ENCODE measurements around the gene DGUOK. TPM values are rescaled to one million over a fixed set of nuclear protein-coding genes. Genes with fewer than 3 reads are reported as not detected.
A peak's percentile ranks its signal among the peaks of the same experiment; 100 is the strongest.
"Not testable (repeated sequence)": the region's sequence is repeated elsewhere in the genome, so short reads cannot be mapped to it uniquely, and the experiment has no call there.

Gene DGUOK
- total RNA-seq, 1 donor from 2014 or later: 44.9 TPM

DNA sequence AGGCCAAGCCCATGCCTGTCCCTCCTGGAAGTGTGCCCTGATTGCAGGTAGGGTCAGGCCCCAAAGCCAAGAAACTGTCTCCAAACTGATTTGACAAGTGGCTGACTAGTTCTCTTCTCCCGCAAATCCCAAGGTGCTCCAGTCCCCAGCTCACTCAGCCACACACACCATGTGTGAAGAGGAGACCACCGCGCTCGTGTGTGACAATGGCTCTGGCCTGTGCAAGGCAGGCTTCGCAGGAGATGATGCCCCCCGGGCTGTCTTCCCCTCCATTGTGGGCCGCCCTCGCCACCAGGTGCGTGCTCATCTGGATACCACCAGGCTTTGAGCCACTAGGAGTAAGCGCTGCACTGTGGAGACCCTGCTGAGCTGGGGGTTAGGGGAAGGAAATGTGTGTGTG, 25.5 kb upstream of the DGUOK start:
- DNase-seq: no peak

DNA sequence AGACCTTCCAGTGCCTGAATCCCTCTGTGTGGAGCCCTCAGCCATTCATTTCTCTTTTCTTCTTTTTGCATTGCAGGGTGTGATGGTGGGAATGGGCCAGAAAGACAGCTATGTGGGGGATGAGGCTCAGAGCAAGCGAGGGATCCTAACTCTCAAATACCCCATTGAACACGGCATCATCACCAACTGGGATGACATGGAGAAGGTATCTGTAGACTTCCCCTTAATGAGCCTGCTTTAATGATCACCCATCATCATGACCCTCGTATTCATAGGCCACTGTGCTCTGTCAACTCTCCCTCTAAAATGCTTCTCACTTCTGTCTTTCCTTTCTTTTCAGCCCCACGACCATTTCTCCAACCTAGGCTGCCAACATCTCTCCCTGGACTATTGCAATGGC, 24.4 kb upstream of the DGUOK start:
- DNase-seq: no peak

DNA sequence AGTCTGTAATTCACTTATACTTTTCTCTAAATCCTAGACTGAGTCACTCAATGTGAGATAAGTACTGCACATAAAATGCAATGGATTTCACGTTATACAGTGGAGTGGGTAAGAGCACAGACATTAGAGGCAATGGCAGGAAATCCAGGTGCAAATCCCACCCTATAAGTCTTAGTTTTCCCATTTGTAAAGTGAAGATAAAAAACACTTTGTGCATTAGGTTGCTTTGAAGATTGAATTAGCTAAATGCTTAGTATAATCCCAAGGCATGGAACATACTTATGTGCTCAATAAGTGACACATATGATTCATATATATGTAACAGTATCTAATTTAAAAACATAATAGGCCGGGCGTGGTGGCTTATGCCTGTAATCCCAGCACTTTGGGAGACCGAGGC, 23.4 kb upstream of the DGUOK start:
- no peak for DNase-seq

DNA sequence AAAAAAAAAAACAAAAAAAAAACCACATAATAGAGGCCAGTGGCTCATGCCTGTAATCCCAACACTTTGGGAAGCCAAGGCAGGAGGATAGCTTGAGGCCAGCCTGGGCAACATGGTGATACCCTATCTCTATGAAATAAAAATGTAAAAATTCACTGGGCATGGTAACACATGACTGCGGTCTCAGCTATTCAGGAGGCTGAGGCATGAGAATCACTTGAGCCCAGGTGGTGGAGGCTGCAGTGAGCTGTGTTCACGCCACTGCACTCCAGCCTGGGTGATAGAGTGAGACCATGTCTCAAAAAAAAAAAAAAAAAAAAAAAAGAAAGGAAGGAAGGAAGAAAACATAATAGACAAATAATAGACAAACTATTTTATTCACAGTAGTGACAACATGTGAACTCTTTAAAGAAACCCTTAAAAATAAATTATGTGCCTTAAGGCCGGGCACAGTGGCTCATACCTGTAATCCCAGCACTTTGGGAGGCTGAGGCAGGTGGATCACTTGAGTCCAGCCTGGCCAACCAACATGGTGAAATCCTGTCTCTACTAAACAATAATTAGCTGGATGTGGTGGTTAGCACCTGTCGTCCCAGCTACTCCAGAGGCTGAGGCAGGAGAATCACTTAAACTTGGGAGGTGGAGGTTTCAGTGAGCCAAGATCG, 22.6 kb upstream of the DGUOK start:
- DNase-seq: not testable (repeated sequence)

DNA sequence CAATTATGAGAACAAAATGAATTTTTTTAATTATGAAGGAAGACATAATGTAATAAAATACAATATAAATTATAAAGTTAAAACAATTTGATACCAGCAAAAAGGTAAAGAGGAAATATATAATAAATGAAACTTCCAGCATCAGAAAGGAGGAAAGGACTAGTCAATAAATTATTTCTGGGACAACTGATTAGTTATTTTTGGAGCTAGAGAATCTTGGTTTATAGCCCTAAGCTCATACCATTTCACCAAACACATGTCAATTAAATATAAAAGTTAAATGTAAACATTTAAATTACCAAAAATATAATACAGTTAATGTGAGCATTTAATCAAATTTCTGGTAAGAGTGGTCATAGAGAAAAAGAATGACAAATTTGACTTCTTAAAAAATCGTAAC, 21.7 kb upstream of the DGUOK start:
- no peak for DNase-seq

DNA sequence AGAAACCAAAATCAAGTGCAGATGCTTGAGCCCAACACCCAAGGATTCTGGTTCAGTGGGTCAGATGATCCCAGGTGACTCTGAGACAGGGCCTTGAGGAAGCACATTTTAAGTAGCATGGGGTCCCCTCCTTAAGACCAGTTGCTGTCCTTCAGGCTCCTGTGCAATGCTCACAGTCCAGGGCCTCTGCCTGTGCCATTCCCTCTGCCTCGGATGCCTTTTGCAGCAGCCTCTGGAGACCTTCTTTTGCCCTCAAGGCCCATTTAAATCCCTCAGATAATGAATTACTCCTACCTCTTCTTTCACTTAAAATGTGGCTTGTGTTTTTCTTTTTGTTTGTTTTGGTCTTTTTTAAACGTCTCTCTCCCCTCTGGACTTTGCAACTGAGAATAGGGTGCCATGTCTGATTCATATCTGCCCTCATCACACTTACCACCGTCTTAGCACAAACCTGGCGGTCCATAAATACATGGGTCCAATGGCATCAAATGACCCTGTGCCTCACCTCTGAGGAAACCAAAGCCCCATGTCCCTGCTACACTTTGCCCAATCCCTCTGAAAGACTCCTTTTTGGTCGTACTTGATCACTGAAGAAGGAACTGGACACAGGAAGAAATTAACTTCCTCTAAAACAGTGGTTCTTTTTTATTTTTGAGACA, 19.7 kb upstream of the DGUOK start:
- no peak for DNase-seq

DNA sequence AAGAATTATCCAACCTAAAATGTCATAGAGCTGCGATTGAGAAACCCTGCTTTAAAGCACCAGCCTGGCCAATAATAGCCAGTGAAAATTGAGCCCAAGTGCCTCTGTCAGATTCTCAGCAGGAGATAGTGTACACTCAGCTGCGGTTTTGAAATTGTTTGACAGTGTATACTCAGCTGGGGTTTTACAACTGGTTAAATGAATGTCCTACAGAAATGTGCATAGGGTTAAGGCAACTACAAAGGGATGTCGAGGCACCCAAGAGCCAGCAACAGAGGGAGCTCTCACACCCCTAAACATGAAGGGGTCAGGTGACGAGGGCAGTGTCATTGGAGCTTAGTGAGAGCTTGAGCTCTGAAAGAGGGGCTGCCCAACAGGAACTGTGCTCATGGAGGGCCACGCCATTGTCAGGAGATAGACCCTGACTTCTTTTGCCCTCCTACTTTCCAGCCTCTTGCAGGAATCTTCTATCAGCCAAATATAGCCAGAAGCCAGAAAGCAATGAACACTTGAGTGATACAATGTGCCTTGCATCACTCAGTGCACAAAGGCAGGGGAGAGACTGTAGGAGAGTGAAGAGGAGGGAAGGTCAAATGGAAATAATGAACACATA, 18.7 kb upstream of the DGUOK start:
- DNase-seq: peak; percentile 40

DNA sequence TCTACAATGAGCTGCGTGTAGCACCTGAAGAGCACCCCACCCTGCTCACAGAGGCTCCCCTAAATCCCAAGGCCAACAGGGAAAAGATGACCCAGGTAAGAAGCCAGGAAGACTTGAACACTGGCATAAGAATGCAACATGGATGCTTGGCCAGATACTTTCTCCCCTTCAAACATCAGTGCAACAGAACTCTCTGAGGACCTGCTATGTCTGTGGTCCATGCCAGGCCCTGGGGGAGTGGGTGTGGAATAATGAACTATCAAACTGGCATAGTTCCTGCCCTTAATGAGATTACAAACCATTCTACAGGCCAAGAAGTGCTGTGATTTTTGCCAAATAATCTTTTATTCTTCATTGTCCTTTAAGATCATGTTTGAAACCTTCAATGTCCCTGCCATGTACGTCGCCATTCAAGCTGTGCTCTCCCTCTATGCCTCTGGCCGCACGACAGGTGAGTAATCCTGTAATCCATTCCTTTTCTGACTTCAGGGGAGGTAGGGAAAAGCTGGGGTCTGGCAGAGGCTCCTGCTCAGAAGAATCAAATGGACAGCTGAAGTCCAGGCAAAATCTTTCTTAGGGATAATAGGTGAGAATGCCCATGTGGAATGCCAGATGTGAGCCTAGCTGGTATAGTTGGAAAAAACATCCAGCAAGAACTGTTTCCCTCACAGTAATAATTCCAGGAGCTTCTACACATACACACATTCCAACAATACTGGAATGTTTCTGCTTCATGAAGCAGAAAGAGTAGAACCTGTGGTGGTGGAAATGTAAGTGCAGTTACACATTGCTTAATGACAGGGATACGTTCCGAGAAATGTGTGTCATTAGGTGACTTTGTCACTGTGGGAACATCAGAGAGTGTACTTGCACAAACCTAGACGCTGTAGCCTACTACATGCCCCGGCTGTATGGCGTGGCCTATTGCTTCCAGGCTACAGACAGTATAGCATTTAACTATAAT, 17.7 kb upstream of the DGUOK start:
- DNase-seq: no peak

DNA sequence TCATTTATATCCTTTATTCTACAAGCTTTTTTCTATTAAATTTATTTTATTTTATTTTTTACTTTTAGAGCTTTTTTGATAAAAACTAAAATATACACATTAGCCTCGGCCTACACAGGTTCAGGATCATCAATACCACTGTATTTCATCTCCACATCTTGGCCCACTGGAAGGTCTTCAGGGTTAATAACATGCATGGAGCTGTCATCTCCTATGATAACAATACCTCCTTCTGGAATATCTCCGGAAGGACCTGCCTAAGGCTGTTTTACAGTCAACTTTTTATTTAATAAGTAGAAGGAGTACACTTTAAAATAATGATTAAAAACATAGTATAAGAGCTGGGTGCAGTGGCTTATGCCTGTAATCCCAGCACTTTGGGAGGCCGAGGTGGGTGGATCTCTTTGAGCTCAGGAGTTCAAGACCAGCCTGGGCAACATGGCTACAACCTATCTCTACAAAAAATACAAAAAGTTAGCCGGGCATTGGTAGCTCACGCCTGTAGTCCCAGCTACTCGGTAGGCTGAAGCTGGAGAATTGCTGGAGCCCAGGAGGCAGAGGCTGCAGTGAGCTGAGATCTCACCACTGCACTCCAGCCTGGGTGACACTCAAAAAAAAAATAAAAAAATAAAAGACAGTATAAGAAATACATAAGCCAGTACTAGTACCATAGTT, 15.7 kb upstream of the DGUOK start:
- DNase-seq: no peak

DNA sequence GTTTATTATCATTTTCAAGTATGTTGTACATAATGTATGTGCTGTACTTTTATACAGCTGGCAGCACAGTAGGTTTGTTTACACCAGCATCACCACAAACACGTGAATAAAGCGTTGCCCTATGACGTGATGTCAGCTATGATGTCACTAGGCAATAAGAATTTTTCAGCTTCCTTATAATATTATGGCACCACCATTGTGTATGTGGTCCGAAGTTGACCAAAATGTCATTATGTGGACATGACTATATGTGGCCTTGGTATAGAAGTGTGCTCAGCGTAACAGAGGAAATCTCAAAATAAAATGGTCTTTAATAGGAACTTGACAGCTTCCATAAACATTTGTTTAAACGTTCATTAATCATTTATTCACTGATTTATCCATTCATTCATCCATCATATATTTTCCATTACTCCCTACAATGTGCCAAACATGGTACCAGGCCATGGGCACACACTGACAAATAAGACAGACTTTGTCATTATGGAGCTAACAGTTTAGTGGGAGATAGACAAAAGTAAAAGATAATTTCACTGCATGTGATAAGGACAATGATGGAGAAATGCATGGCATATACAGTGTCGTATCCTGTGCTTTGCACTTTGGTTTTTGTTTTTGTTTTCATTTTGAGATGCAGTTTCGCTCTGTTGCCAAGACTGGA, 15.0 kb upstream of the DGUOK start:
- no peak for DNase-seq

DNA sequence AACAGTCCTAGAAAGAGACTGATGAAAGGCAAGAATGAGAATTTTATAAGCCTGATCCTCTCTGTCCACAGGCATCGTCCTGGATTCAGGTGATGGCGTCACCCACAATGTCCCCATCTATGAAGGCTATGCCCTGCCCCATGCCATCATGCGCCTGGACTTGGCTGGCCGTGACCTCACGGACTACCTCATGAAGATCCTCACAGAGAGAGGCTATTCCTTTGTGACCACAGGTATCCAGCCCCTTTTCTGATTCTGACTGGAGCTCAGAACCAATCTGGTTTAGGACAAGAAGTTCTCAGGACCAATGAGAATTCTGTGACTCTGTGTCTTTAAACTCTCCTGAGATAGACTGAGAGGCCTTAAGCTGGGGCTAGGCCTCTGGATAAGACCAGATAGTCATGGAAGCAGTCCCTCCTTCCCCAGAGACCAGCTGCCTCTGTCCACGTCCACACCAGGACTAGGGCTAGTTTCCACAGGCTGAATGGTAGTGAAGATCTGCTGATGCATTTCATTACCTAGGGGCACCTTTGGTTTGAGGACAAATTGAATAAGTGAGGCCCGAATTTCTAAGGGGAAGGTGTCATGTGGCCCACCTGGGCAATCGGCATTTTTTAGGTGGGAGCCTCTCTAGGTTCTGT, 13.1 kb upstream of the DGUOK start:
- DNase-seq: no peak

DNA sequence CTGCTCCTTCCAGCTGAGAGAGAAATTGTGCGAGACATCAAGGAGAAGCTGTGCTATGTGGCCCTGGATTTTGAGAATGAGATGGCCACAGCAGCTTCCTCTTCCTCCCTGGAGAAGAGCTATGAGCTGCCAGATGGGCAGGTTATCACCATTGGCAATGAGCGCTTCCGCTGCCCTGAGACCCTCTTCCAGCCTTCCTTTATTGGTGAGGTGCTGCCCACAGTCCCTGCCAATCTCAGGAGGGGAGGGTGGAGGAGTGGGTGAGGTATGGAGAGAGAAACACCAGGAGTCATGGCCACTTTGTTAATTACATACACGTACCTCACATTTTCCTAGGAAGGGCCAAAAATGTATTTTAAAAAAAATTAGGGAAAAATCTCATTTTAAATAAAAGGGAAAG, 12.0 kb upstream of the DGUOK start:
- DNase-seq: no peak

DNA sequence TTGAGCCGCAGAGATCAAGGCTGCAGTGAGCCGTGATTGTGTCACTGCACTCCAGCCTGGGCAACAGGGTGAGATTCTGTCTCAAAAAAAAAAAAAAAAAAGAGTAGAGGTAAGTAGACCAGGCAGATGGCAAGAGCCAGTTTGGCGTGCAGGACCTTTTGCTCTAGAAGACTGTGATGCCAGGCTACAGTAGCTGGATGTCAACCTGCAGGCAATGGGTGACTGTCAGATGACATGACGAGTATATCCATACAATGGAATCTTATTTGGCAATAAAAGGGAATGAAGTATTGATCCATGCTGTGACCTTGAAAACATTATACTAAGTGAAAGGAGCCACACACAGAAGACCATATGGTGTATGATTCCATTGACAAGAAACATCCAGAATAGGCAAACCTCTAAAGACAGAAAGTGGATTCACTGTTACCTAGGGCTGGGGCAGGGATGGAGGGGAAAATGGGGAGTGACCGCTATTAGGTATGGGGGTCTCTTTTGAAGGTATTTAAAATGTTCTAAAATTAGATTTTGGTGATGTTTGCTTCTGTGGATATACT, 11.2 kb upstream of the DGUOK start:
- no peak for DNase-seq

DNA sequence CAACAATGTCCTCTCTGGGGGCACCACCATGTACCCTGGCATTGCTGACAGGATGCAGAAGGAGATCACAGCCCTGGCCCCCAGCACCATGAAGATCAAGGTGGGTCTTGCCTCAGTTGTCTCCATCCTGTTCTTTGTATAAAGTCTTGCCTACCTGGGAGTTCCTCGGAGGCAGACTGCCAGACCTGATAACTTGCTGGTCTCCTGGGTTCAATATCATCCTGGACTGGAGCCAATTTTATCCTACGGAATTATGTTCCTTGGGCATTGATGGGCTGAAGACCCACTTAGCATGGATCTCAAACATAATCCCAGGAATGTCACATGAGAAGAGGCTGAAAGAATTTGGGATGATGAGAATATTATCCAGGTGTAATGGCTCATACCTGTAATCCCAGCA, 10.0 kb upstream of the DGUOK start:
- no peak for DNase-seq

DNA sequence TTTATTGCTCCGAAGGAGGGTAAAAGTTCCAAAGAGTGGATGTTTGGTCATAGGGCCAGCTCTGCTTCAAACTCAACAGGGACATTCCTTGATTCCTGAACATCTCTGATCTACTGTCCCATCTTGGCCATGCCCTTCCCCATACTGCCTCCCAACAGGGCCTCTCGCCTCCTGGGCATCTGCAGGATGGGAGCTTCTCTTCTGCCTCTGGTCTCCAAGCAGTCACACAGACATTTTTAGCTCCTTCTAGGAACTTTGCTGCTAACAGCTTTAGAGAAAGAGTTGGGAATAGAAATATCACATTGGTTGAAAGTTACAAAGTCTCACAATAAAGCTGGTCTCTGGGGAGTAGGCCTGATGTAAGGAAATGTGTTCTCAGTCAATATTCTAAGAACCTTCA, 9.4 kb upstream of the DGUOK start:
- DNase-seq: no peak

DNA sequence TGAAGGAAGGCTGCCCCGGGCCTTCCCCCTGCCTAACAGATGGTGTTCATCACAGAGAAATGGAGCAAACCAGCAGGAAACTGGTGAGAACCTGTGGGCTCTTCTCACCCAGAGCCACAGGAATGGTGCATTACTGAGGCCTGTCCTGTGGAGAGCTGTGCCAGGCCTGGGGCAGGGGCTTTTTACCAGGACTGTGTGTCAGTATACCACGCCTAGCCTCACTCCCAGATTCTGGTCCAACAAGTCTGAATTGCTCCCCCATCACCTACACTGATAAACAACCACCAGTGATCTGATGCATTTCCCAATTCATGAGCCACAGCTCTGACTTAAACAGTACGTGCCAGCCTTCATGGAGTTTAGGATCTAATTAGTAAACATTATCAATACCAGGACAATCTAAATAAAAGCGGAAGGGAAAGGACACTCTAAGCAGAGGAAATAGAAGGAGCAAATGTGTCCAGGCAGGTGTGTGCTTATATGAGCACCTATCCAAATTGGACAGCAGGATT, 8.9 kb upstream of the DGUOK start:
- no peak for DNase-seq

DNA sequence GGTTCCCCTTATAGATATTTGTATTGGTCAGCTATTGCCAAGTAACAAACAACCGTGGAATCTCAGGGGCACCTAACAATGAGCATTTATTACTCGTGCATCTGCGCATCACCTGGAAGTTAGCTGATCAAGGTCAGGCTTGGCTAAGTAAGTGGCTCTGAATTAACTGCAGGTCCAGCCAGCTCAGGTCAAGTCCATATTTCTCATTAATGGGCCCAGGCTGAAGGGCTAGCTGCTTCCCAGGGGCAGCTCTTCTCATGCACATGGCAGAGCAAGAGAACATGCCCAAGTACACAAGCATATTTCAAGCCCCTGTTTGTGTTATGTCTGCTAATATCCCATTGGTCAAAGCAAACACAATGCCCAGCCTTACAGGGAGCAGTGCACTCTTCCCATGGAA, 7.8 kb upstream of the DGUOK start:
- no peak for DNase-seq

DNA sequence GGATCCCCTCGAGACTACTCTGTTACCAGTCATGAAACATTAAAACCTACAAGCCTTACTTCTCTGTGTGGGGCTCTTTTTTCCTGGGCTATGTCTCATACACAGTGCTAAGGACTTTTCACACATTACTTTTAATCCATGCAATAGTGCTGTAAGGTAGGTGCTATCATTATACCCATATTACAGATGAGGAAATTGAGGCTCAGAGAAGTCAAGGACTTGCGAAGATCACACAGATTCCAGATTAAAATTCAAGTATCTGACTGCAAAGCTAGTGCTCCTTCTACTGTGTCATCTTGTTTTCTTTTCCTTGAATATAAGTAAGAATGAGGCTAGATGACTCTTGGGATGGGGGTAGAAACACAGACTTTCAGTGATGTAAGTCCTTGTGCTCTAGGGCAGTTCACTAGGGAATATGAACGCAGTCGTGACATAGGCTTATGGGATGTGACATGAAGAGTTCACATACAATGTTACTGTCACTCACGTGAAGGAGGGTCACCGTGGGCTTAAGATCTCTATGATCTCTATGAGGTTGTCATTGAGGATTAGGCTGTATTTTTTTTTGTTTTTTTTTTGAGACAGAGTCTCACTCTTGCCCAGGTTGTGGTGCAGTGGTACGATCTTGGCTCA, 7.0 kb upstream of the DGUOK start:
- no peak for DNase-seq

DNA sequence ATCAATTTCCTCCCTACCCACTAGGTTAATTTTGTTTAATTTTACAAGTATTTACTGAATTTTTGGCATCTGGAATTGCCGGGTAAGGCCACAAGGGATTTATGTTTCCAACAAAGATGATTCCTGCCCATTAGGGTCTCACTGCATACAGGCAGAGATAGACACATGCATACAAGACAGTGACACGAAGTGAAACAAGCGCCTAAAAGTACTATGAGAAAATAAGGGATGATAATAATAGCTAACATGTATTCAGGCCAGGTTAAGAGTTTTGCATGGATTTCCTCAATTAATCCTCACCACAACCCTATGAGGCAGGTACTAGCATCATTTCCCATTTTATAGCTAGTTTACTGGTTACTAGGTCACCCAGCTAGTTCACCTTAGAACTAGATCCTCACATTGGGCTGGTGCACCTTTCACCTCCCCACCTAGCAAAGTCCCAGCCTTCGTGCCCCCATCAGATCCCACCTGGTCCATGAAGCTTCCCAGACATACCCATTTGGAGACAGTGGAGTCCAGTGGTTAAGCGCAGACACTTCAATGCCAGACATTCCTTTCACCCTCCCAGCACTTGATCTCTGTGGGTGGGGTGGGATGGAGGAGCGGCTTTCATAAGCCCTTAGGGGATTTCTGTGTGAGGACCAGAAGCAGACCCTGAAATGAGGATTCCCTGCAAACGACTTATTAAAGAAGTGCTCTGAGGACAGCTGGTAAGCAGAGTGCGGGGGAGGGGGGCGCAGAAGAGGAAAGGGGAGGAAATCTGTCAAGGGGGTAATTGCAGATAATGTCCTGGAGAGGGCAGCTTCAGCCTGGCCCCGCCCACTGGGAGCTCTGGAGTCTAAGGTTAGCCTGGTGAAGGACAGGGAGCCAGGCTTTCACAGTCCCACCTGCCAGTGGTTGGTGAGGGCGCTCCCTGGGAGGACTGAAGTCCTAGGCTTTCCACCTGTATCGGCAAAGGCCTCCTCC, 5.8 kb upstream of the DGUOK start:
- DNase-seq: peak; percentile 36

Measured in dermis blood vessel endothelial cell (primary cell).